ENCODE data around the gene ARID1B. TPM values are rescaled to one million over a fixed set of nuclear protein-coding genes. Genes with fewer than 3 reads are reported as not detected.
A peak's percentile ranks its signal among the peaks of the same experiment; 100 is the strongest.

The ARID1B gene
- total RNA-seq, 2 donors from 2014 or later = 74.0 to 110 TPM

GRCh38 chr6:157225575-157225995 is 448.4 kb downstream of the ARID1B start:
- Mint-ChIP-seq H3K27me3 (ENCODE audit: insufficient read depth) (peaks cover 19% of the 10 kb centered on the region), H3K36me3 (ENCODE audit: low read depth) (no peaks in the 10 kb centered on the region), H3K4me3 (no peak overlapping the region), H3K9me3 (no peaks in the 10 kb centered on the region), H3K27ac (no peak overlapping the region), H3K4me1 (peaks cover 12% of the 10 kb centered on the region)
- Histone ChIP-seq H3K9ac (ENCODE audit: extremely low read depth, low read length, poor library complexity, severe bottlenecking) (no peak overlapping the region), H3K27me3 (ENCODE audit: control insufficient read depth, insufficient read depth, low read length, poor library complexity, severe bottlenecking) (no peaks in the 10 kb centered on the region), H3K36me3 (ENCODE audit: control insufficient read depth, insufficient read depth, low read length) (no peaks in the 10 kb centered on the region), H3K27ac (ENCODE audit: low read depth, low read length) (no peak overlapping the region), H3K4me1 (ENCODE audit: control insufficient read depth, insufficient read depth, low read length) (no peaks in the 10 kb centered on the region), H3K9me3 (ENCODE audit: control insufficient read depth, low read length) (no peaks in the 10 kb centered on the region), H3K4me3 (ENCODE audit: low read length) (no peak overlapping the region)
- DNase-seq = no peak
- WGBS, 2 experiments (ENCODE audit: insufficient coverage in 1 of 2, insufficient read length in 1 of 2) = 97 to 100% methylated on average over 6 to 12 of the region's 12 CpGs
- no peak for TF ChIP-seq CTCF (conservative IDR thresholded peaks at IDR 0.05)

- no peak overlapping the region for H3K9ac ChIP-seq (ENCODE audit: extremely low read depth, low read length, poor library complexity, severe bottlenecking)
- H3K4me1 Mint-ChIP-seq = peaks cover 14% of the 10 kb centered on the region
- DNase-seq = no peak
- H3K27ac Mint-ChIP-seq = no peak overlapping the region
- H3K4me3 ChIP-seq (ENCODE audit: low read length) = no peak overlapping the region
- no peaks in the 10 kb centered on the region for H3K36me3 ChIP-seq (ENCODE audit: control insufficient read depth, insufficient read depth, low read length)
- no peaks in the 10 kb centered on the region for H3K4me1 ChIP-seq (ENCODE audit: control insufficient read depth, insufficient read depth, low read length)
- H3K9me3 ChIP-seq (ENCODE audit: control insufficient read depth, low read length) = no peaks in the 10 kb centered on the region
- no peaks in the 10 kb centered on the region for H3K9me3 Mint-ChIP-seq
- H3K36me3 Mint-ChIP-seq (ENCODE audit: low read depth) = no peaks in the 10 kb centered on the region
- H3K4me3 Mint-ChIP-seq = no peak overlapping the region
- no peak overlapping the region for H3K27ac ChIP-seq (ENCODE audit: low read depth, low read length)
- peaks cover 16% of the 10 kb centered on the region for H3K27me3 Mint-ChIP-seq (ENCODE audit: insufficient read depth)
- no peaks in the 10 kb centered on the region for H3K27me3 ChIP-seq (ENCODE audit: control insufficient read depth, insufficient read depth, low read length, poor library complexity, severe bottlenecking)
- WGBS, 2 experiments (ENCODE audit: insufficient coverage in 1 of 2, insufficient read length in 1 of 2) = 95 to 100% methylated on average over 3 of the region's 4 CpGs
- TF ChIP-seq CTCF (conservative IDR thresholded peaks at IDR 0.05) = no peak
These were observed 448.9 kb downstream of the ARID1B start for GRCh38 chr6:157226026-157226625.

- Histone ChIP-seq H3K4me1 (ENCODE audit: control insufficient read depth, insufficient read depth, low read length) (no peaks in the 10 kb centered on the region), H3K9ac (ENCODE audit: extremely low read depth, low read length, poor library complexity, severe bottlenecking) (no peak overlapping the region), H3K4me3 (ENCODE audit: low read length) (no peak overlapping the region), H3K27ac (ENCODE audit: low read depth, low read length) (no peak overlapping the region), H3K27me3 (ENCODE audit: control insufficient read depth, insufficient read depth, low read length, poor library complexity, severe bottlenecking) (no peaks in the 10 kb centered on the region), H3K36me3 (ENCODE audit: control insufficient read depth, insufficient read depth, low read length) (no peaks in the 10 kb centered on the region), H3K9me3 (ENCODE audit: control insufficient read depth, low read length) (no peaks in the 10 kb centered on the region)
- DNase-seq = peak; percentile 42
- no peaks in the 10 kb centered on the region for H3K36me3 Mint-ChIP-seq (ENCODE audit: low read depth)
- no peak overlapping the region for H3K4me3 Mint-ChIP-seq
- peaks cover 12% of the 10 kb centered on the region for H3K27me3 Mint-ChIP-seq (ENCODE audit: insufficient read depth)
- peaks cover 14% of the 10 kb centered on the region for H3K4me1 Mint-ChIP-seq
- TF ChIP-seq CTCF (conservative IDR thresholded peaks at IDR 0.05) = no peak
- no peak overlapping the region for H3K27ac Mint-ChIP-seq
- WGBS, 2 experiments (ENCODE audit: insufficient coverage in 1 of 2, insufficient read length in 1 of 2) = 71 to 81% methylated on average over 2 to 4 of the region's 4 CpGs
- no peaks in the 10 kb centered on the region for H3K9me3 Mint-ChIP-seq
These were observed 449.6 kb downstream of the ARID1B start for GRCh38 chr6:157226761-157227160.

Measured in endodermal cell (in vitro differentiated cells).